Measurements from ENCODE around the gene IFIT3.

Gene IFIT3

DNA sequence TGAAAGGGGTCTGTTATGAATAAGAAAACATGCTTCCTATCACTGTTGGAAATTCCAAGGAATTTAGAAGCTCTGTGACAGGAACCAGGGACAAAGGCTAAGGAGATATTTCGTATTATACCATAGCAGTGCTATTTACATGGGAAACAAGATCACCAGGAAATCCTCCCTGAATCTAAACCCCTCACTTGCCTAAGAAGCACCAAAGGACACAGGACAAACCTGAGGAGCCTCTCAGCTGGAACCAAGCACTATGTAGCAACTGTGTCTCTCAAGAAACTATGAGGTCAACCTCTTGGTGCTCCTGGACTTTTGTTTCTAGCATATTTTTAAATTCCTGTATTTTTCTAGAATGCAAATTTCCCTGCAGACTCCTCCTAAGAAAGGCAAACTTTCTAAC is 29.3 kb downstream of the IFIT3 start:
- no peak for DNase-seq (ENCODE audit: low read depth in 2 of 2)

DNA sequence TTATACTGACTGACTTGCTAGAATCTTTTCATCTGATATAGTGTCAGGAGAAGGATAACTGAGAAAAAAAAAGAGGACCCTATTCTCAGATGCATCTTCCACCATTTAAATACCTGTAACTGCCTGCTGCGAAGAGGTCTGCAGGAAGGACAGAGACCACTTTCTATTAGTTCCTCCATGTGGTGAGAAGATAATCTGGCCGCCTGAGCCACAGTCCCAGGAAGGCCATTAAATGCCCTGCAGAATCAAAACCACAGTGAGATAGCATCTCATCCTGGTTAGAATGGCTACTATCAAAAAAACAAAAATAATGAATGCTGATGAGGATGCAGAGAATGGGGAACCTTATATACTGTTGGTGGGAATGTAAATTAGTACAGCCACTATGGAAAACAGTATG is 30.2 kb downstream of the IFIT3 start:
- DNase-seq (ENCODE audit: low read depth in 2 of 2) = no peak

- no peak for DNase-seq (ENCODE audit: low read depth in 2 of 2)
Measured at GRCh38 chr10:89360157-89360556, 32.4 kb downstream of the IFIT3 start.

GRCh38 chr10:89362929-89363328 is 35.1 kb downstream of the IFIT3 start:
- DNase-seq (ENCODE audit: low read depth in 2 of 2) = no peak

- no peak for DNase-seq (ENCODE audit: low read depth in 2 of 2)
Measured at GRCh38 chr10:89363729-89364442, 36.1 kb downstream of the IFIT3 start.

GRCh38 chr10:89364531-89364930 is 36.7 kb downstream of the IFIT3 start:
- no peak for DNase-seq (ENCODE audit: low read depth in 2 of 2)

- DNase-seq (ENCODE audit: low read depth in 2 of 2) = no peak
Measured at GRCh38 chr10:89367529-89367928, 39.7 kb downstream of the IFIT3 start.

- DNase-seq (ENCODE audit: low read depth in 2 of 2) = no peak
Measured at GRCh38 chr10:89368129-89368528, 40.3 kb downstream of the IFIT3 start.

DNA sequence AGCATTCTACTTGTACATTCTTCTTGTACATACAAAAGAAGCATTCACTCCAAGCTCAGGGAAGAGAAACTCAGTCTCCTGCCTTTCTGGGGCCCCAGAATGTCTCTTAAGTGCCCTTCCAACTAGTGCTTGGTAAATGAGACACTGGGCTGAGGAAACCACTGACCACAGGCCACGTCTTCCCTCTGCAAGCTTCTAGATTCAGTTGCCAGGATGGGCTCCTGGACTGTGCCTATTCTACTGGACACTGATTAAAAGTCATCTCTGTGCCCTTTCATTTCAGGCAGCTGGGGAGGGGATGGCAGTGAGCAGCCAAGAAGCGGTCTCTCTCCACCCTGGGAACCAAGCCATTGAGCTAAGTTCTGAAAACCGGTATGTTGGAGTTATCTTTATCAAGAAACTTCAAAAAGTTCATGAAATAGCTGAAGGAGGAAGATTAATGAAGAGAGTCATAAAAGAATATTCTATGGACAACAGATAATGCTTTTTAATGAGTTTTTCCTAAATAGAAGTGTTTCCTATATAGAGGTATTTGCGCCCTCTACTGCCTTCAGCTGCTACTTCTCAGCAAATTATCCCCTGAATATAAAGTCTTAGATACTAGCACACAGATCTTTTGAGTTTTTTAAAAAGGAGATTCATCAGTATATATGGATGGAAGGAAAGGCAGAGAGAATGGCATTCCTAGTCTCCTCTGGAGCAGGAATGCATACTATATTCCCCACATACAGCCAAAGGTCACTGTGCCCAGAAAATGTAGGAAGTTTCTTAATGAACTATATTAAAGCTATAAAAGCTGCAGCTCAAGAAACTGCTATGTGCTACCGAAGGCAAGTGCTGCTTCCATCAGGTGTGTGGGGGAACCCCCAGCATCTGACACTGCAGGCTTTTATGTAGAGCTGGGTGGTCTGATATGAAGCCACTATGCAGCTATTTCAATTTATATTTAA is 41.6 kb downstream of the IFIT3 start:
- DNase-seq (ENCODE audit: low read depth in 2 of 2) = no peak

DNA sequence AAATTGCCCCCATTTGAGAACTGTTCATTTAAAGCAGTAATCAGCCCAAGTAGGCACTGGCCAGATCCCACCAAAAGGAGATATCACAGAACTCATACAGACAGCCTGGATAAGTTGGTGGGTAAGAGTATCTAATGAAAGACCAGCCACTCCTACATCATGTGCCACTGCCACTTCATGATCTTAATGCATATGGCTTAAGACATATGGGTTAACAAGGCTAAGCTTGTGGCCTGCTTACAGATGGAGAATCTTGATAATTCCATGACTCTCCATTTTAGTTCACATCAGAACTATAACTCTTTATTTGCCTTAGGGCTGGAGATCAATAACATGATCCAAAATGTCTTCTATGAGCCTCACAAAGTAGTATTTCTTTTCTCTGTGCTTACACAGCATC is 43.3 kb downstream of the IFIT3 start:
- no peak for DNase-seq (ENCODE audit: low read depth in 2 of 2)

- DNase-seq (ENCODE audit: low read depth in 2 of 2) = no peak
Measured at GRCh38 chr10:89371987-89372386, 44.2 kb downstream of the IFIT3 start.

DNA sequence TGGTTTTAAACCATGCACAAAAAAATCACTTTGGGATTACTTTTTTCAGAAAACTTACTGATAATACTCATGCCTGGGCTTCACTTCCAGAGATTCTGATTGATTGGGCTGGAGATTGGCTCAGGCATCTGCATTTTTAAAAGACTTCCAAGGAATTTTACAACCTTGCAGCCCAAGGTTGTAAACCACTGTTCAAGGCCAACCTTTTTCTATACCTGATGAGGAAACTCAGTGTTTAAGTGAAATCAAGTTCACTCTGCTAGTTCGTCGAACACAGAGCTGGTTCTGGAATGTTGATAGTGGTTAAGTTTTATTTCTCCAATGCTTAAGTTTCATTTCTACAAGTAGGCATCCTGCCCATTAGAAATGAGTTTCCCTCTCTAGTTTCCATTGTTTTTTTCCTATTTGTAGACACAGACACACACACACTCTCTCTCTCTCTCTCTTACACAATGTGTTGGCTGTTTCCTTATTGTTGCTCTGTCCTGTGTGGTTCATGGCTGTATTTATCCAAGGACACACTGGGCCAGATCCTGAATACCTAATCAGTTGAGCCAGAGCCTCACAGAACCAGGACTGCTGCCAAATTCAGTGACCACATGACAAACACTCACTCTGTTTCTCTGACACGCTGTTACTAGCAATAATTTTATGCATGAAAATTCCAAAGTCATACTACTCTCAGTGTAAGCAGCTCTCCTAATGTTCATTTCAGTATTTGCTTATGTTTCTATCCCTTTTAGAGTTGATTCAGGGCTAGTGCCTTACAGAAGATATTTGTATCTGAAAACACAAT is 46.3 kb downstream of the IFIT3 start:
- DNase-seq (ENCODE audit: low read depth in 2 of 2) = no peak

DNA sequence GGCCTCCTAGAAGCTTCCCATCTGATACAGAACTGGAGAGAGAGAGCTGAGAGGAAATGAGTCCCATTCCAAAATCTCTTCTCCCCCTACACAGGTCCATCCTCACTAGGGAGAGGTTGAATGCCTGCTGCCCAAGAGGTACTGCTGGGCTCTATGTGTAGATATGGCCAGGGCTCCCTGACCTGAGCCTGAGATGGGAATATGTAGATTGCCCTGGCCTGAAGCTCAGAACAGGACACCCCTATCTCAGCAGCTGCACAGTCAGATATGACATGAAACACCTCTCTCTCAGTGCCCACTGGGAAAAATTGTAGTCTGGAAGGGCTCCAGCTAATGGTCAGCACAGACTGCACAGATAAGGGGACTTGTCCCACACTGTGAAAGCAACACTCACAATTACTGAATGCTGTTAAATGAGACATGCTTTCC is 46.9 kb downstream of the IFIT3 start:
- no peak for DNase-seq (ENCODE audit: low read depth in 2 of 2)

DNA sequence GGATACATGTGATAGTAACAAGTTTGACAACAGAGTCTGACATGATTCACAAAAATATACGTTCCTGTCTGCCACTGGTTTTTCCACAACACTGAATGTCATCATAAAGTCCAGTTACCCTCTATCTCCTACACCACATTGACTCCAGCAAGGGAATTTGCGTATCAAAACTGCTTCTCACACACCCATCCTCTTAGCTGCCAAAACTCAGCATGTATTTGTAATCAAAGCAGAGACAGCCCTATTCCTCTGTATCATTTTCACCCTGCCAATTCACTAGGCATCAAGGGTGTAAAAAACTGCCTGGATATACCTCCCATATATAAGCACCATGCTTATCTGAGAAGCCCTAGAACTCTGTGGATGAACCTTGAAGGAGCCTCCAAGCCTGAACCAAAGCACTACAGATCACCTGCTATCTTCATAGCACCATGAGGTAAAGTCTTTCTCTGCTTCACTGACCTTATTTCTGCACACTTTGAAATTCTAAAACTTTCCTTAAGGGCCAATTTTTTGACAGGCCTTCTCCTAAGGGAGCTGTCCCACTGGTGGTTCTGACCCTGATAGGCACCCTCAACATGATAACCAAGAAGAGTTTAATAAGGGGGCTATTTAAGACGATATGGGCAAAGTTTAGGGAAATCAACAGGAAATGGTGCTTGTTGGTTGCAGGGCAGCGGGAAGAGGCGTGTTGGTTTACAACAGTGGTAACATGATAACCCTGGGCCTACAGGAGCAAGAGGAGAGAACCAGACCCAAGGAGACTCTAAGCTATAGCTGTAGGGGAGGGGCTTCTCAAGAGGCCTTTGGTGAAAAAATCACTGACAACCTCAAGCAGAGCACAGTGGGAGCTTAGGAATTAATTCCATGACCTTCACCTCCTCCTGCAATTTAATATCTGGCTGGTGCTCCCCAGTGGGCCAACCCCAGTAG is 50.2 kb downstream of the IFIT3 start, which contains the start of gene IFIT1B:
TSS of gene IFIT1B (plus strand) at position 352 of the 933 bp plus-strand sequence. CDS start at position 432, 80 bp downstream.
- DNase-seq (ENCODE audit: low read depth in 2 of 2) = no peak

- no peak for DNase-seq (ENCODE audit: low read depth in 2 of 2)
Measured at GRCh38 chr10:89379103-89379502, 51.3 kb downstream of the IFIT3 start.

DNA sequence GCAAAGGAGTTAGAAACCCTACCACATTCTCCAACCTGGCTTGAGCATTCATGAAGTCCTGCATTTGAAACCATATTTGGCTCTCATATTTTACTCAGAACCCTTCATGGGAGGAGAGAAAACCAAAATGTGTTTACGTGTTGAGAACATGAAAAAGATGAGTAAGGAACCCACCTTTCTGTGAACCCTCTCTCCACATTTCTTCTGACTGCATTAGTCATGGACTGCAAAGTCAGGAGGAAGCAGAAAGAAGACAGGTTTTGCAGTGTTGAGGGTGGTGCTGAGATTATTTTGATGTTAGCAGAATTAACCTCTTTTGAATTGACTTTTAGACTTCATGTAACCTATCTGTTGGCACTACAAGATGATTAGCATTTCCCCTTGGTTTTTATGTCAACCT is 55.0 kb downstream of the IFIT3 start:
- DNase-seq (ENCODE audit: low read depth in 2 of 2) = no peak

GRCh38 chr10:89384474-89385340 is 56.9 kb downstream of the IFIT3 start:
- DNase-seq (ENCODE audit: low read depth in 2 of 2) = no peak

GRCh38 chr10:89388806-89389205 is 61.0 kb downstream of the IFIT3 start:
- no peak for DNase-seq (ENCODE audit: low read depth in 2 of 2)

DNA sequence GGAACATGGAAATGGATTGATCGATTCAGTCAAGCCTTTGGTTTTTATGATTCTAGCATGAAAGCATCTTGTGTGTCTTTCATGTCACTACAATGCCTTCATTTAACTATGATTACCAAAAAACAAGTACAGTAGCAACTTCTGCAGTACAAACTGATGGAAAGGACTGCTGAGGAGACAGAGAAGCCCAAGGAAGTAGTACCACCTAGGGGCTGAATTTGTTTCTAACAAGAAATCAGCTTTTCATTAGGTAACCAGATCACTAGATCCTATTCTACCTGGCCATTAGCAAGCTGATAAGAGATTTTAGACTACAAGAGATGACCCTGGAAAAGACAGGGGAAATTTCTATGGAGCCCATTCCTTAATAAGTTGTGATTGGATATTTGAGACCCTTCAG is 61.5 kb downstream of the IFIT3 start:
- DNase-seq (ENCODE audit: low read depth in 2 of 2) = no peak

Measured in stimulated activated CD4-positive, alpha-beta T cell treated with anti-CD3 and anti-CD28 coated beads, Interleukin-4, amount 100 ng/mL, for 48 hours (primary cell).